Measurements from ENCODE around the gene SNN.

DNA sequence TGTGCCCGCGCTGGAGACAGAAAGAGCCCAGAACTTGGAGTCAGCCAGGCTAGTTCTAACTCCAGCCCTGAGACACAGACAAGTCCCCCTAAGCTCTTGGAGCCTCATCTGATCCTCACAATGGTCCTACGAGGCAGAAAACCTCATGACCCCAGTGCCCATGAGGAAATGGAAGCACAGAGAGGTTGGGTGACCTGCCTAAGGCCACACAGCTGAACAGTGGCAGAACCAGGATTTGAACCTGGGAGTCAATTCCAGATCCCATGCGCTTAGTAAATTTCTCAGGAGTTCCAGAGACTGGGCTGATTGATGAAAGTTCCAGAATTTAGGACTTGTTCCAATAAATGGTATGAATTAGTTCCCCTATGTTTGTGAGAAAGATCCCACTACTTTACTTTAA lies 42.5 kb upstream of the SNN start:
- TF ChIP-seq, protein P1, sequence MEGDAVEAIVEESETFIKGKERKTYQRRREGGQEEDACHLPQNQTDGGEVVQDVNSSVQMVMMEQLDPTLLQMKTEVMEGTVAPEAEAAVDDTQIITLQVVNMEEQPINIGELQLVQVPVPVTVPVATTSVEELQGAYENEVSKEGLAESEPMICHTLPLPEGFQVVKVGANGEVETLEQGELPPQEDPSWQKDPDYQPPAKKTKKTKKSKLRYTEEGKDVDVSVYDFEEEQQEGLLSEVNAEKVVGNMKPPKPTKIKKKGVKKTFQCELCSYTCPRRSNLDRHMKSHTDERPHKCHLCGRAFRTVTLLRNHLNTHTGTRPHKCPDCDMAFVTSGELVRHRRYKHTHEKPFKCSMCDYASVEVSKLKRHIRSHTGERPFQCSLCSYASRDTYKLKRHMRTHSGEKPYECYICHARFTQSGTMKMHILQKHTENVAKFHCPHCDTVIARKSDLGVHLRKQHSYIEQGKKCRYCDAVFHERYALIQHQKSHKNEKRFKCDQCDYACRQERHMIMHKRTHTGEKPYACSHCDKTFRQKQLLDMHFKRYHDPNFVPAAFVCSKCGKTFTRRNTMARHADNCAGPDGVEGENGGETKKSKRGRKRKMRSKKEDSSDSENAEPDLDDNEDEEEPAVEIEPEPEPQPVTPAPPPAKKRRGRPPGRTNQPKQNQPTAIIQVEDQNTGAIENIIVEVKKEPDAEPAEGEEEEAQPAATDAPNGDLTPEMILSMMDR (IDR thresholded peaks at IDR 0.05), result no peak
- no peak for TF ChIP-seq ZFX (IDR thresholded peaks at IDR 0.05; ENCODE audit: borderline replicate concordance)

Measured in 22Rv1 (cell line).